ENCODE measurements around the gene EEFSEC.

The EEFSEC gene

GRCh38 chr3:128453501-128454309, 300.4 kb downstream of the EEFSEC start:
- H3K4me3 ChIP-seq: no peak overlapping the region
- no peaks in the 10 kb centered on the region for H3K9me3 ChIP-seq
- no peak for DNase-seq
- peaks cover 0 to 42% of the 10 kb centered on the region in 2 donors for H3K27me3 ChIP-seq
- intact Hi-C loops (cut with DNase I; ENCODE audit: low total_unique reads): no loop called here
- H3K36me3 ChIP-seq: no peaks in the 10 kb centered on the region
- TF ChIP-seq CTCF (IDR thresholded peaks at IDR 0.05): no peak
- no peak overlapping the region for H3K27ac ChIP-seq
- H3K4me1 ChIP-seq: no peaks in the 10 kb centered on the region

- Histone ChIP-seq H3K9me3 (no peaks in the 10 kb centered on the region), H3K36me3 (no peaks in the 10 kb centered on the region), H3K4me1 (no peaks in the 10 kb centered on the region), H3K27me3 (peaks cover 0 to 42% of the 10 kb centered on the region in 2 donors), H3K4me3 (no peak overlapping the region), H3K27ac (no peak overlapping the region)
- no peak for DNase-seq
- intact Hi-C loops (cut with DNase I; ENCODE audit: low total_unique reads): no loop called here
- no peak for TF ChIP-seq CTCF (IDR thresholded peaks at IDR 0.05)
Measured at GRCh38 chr3:128454310-128454618, 301.0 kb downstream of the EEFSEC start.

- peaks cover 0 to 42% of the 10 kb centered on the region in 2 donors for H3K27me3 ChIP-seq
- no peak overlapping the region for H3K4me3 ChIP-seq
- no peak for TF ChIP-seq CTCF (IDR thresholded peaks at IDR 0.05)
- H3K27ac ChIP-seq: no peak overlapping the region
- H3K9me3 ChIP-seq: no peaks in the 10 kb centered on the region
- no peaks in the 10 kb centered on the region for H3K4me1 ChIP-seq
- no peak for DNase-seq
- intact Hi-C loops (cut with DNase I; ENCODE audit: low total_unique reads): no loop called here
- no peaks in the 10 kb centered on the region for H3K36me3 ChIP-seq
Measured at GRCh38 chr3:128455116-128455515, 301.8 kb downstream of the EEFSEC start.

GRCh38 chr3:128455786-128456748, 302.8 kb downstream of the EEFSEC start:
- H3K4me3 ChIP-seq: no peak overlapping the region

More at GRCh38 chr3:128455786-128456748, 302.8 kb downstream of the EEFSEC start:
- Histone ChIP-seq H3K27me3 (peaks cover 0 to 42% of the 10 kb centered on the region in 2 donors), H3K4me1 (no peaks in the 10 kb centered on the region), H3K27ac (no peak overlapping the region), H3K9me3 (no peaks in the 10 kb centered on the region), H3K36me3 (no peaks in the 10 kb centered on the region)
- no peak for DNase-seq
- TF ChIP-seq CTCF (IDR thresholded peaks at IDR 0.05): no peak
- intact Hi-C loops (cut with DNase I; ENCODE audit: low total_unique reads): no loop called here

Data from tibial artery (tissue), 4 donors.